Measurements from ENCODE around the gene JPH4. TPM values are rescaled to one million over a fixed set of nuclear protein-coding genes. Genes with fewer than 3 reads are reported as not detected.

Gene JPH4
- total RNA-seq, 1 experiment from 2014 or later: 6.8 TPM

- Histone ChIP-seq H2BK20ac (ENCODE audit: low read depth, low read length, poor library complexity, severe bottlenecking) (no peak overlapping the region), H4K8ac (replicated peaks; ENCODE audit: insufficient read length, low read depth, low read length) (no peak overlapping the region), H3K56ac (ENCODE audit: insufficient read length, low read depth, low read length) (no peak overlapping the region), H4K5ac (ENCODE audit: insufficient read length, low read depth, low read length) (no peak overlapping the region), H3K23me2 (ENCODE audit: insufficient read length, low read depth, low read length, poor library complexity, severe bottlenecking) (peaks cover 19% of the 10 kb centered on the region), H3K27ac (ENCODE audit: insufficient read length, low read depth, low read length) (no peak overlapping the region), H3K27me3 (ENCODE audit: insufficient read depth, low read length) (no peaks in the 10 kb centered on the region), H2BK15ac (ENCODE audit: low read depth, low read length) (no peak overlapping the region), H3K18ac (ENCODE audit: insufficient read length, low read depth, low read length) (no peak overlapping the region), H3K4me1 (ENCODE audit: insufficient read depth, low read length) (peaks cover 13% of the 10 kb centered on the region; the same call in 1 of the 2 replicates), H3K9ac (ENCODE audit: extremely low read depth, insufficient read length, low read length) (no peak overlapping the region), H3K4ac (ENCODE audit: low read depth, low read length) (no peak overlapping the region), H2BK12ac (ENCODE audit: insufficient read length, low read depth, low read length) (no peak overlapping the region), H3K4me2 (ENCODE audit: insufficient read depth, insufficient read length, low read length) (no peak overlapping the region), H3K14ac (ENCODE audit: insufficient read depth, low read length) (no peak overlapping the region), H4K91ac (ENCODE audit: insufficient read length, low read depth, low read length) (no peak overlapping the region), H3T11ph (ENCODE audit: low read length) (no peak overlapping the region), H3K23ac (ENCODE audit: insufficient read length, low read depth, low read length) (no peak overlapping the region), H2AFZ (ENCODE audit: low read length) (no peak overlapping the region), H2BK5ac (ENCODE audit: insufficient read length, low read length) (no peak overlapping the region), H3K79me2 (ENCODE audit: insufficient read depth, low read length) (no peaks in the 10 kb centered on the region), H2BK120ac (ENCODE audit: low read depth, low read length, poor library complexity, severe bottlenecking) (no peak overlapping the region), H2AK5ac (ENCODE audit: insufficient read length, low read length) (no peak overlapping the region), H4K20me1 (ENCODE audit: control insufficient read depth, insufficient read depth, insufficient read length) (no peaks in the 10 kb centered on the region), H3K79me1 (ENCODE audit: insufficient read depth, low read depth, low read length, poor library complexity, severe bottlenecking) (no peaks in the 10 kb centered on the region), H3K9me3 (ENCODE audit: control insufficient read depth, low read depth, low read length) (no peaks in the 10 kb centered on the region)
- peak overlapping the region in 1 of 2 experiments; percentile 6; a peak in 1 of 5 replicates for H3K4me3 Mint-ChIP-seq
- H3K9me3 Mint-ChIP-seq: no peaks in the 10 kb centered on the region; a peak in 1 of 5 replicates
- H3K4me1 Mint-ChIP-seq: peaks cover 42 to 46% of the 10 kb centered on the region in 2 experiments
- H3K36me3 Mint-ChIP-seq (ENCODE audit: insufficient read depth in 1 of 3, low read depth in 3 of 3): peaks cover 30 to 43% (median 40%) of the 10 kb centered on the region in 3 experiments; a peak in 6 of 7 replicates
- H3K27me3 Mint-ChIP-seq (ENCODE audit: low read depth): no peaks in the 10 kb centered on the region
- DNase-seq: no peak
- WGBS (ENCODE audit: extremely low coverage, insufficient read length, low lambda C conversion rate): no CpG with 5 or more reads among the region's 4 CpGs
- no peak for TF ChIP-seq CTCF (conservative IDR thresholded peaks at IDR 0.05)
- H3K27ac Mint-ChIP-seq: peak overlapping the region in 2 of 3 experiments; percentile 32 to 50; a peak in 4 of 7 replicates
These were observed 42.6 kb downstream of the JPH4 start for GRCh38 chr14:23535943-23536342.

Measured in H9 (cell line).